Osteoblast (primary cell): Measurements from ENCODE around the gene KRTAP5-6. TPM values are rescaled to one million over a fixed set of nuclear protein-coding genes. Genes with fewer than 3 reads are reported as not detected.
A peak's percentile ranks its signal among the peaks of the same experiment; 100 is the strongest.

ENCODE experiments used
- DNase-seq: peaks from one replicate; pipeline ENCODE4 v3.0.0; 2011; ENCODE audit warnings: low spot score, mixed read lengths; ENCODE audit not compliant: insufficient read length; ENCODE audit errors: missing footprints
- H2AFZ ChIP-seq: 2 replicates; pipeline ENCODE4 v1.6.0; 2011; ENCODE audit warnings: mild to moderate bottlenecking, low read length
- H3K27ac ChIP-seq: 2 replicates; pipeline ENCODE4 v1.5.1; 2011; ENCODE audit warnings: mild to moderate bottlenecking, low read depth, low read length, moderate library complexity
- H3K27me3 ChIP-seq: 2 replicates; pipeline ENCODE4 v1.6.0; 2012; ENCODE audit warnings: mild to moderate bottlenecking, control low read depth, inconsistent platforms, low read length, moderate library complexity; ENCODE audit not compliant: insufficient read depth
- H3K36me3 ChIP-seq: 2 replicates; pipeline ENCODE4 v1.5.1; 2011; ENCODE audit warnings: mild to moderate bottlenecking, low read length, control low read depth, moderate library complexity; ENCODE audit not compliant: insufficient read depth
- H3K4me1 ChIP-seq: 2 replicates; pipeline ENCODE4 v1.5.1; 2011; ENCODE audit warnings: mild to moderate bottlenecking, low read length, control low read depth, moderate library complexity; ENCODE audit not compliant: insufficient read depth
- H3K4me2 ChIP-seq: 2 replicates; pipeline ENCODE4 v1.6.0; 2011; ENCODE audit warnings: mild to moderate bottlenecking, low read length; ENCODE audit not compliant: insufficient read depth
- H3K4me3 ChIP-seq: fragments of 200-600 bp; sonication (generic); 3 replicates; pipeline ENCODE4 v1.5.1; 2012; ENCODE audit warnings: mild to moderate bottlenecking, low read length, inconsistent platforms; ENCODE audit not compliant: insufficient read depth
- H3K79me2 ChIP-seq: 2 replicates; pipeline ENCODE4 v1.6.0; 2012; ENCODE audit warnings: mild to moderate bottlenecking, low read length, control low read depth, inconsistent platforms; ENCODE audit not compliant: insufficient read depth
- H3K9me3 ChIP-seq: 2 replicates; pipeline ENCODE4 v1.5.1; 2011; ENCODE audit warnings: low read depth, low read length, control low read depth
- H4K20me1 ChIP-seq: 2 replicates; pipeline ENCODE4 v1.6.0; 2012; ENCODE audit warnings: mild to moderate bottlenecking, low read length, control low read depth; ENCODE audit not compliant: insufficient read depth
- total RNA-seq: library from RNA; depleted of rRNA; stranded (reverse); fragments of >200 nt; gene quantifications from 2 replicates; pipeline ENCODE4 v1.2.3, GENCODE V29; 2012
- TF ChIP-seq, protein P1 (sequence below): IDR thresholded peaks from 2 replicates; pipeline ENCODE4 v1.5.1; 2011; ENCODE audit warnings: mild to moderate bottlenecking, low read depth, low read length, moderate library complexity; ENCODE audit errors: extremely low read depth

The KRTAP5-6 gene
- total RNA-seq, 1 donor = not detected

DNA sequence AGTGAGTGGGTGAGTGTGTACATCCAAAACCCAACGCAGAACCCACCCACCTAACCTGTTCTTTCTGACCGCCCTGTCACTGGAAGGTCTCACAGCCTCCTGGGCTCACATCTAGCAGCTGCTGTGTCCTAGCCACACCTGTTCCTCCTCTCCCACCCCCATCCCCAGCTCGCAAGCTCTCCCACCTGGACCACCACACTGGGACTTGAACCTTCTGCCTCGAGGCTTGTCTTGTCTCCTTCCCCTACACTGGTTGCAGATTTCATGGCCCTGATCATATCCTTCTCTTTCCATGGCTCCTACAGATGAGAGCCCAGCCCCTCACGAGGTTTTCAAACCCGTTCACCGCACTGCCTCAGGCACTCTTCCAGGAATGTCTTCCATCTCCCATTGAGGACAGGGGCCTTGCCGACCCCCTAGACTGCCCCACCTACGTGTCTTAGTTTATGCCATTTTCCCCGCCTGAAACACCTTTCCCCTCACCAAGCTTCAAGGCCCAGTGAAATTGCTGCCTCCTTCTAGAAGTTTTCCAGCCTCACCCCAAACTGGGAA, 46.7 kb downstream of the KRTAP5-6 start:
- TF ChIP-seq, protein P1, sequence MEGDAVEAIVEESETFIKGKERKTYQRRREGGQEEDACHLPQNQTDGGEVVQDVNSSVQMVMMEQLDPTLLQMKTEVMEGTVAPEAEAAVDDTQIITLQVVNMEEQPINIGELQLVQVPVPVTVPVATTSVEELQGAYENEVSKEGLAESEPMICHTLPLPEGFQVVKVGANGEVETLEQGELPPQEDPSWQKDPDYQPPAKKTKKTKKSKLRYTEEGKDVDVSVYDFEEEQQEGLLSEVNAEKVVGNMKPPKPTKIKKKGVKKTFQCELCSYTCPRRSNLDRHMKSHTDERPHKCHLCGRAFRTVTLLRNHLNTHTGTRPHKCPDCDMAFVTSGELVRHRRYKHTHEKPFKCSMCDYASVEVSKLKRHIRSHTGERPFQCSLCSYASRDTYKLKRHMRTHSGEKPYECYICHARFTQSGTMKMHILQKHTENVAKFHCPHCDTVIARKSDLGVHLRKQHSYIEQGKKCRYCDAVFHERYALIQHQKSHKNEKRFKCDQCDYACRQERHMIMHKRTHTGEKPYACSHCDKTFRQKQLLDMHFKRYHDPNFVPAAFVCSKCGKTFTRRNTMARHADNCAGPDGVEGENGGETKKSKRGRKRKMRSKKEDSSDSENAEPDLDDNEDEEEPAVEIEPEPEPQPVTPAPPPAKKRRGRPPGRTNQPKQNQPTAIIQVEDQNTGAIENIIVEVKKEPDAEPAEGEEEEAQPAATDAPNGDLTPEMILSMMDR = no peak
- H3K4me3 ChIP-seq = no peak overlapping the region
- peaks cover 24% of the 10 kb centered on the region for H3K36me3 ChIP-seq

DNA sequence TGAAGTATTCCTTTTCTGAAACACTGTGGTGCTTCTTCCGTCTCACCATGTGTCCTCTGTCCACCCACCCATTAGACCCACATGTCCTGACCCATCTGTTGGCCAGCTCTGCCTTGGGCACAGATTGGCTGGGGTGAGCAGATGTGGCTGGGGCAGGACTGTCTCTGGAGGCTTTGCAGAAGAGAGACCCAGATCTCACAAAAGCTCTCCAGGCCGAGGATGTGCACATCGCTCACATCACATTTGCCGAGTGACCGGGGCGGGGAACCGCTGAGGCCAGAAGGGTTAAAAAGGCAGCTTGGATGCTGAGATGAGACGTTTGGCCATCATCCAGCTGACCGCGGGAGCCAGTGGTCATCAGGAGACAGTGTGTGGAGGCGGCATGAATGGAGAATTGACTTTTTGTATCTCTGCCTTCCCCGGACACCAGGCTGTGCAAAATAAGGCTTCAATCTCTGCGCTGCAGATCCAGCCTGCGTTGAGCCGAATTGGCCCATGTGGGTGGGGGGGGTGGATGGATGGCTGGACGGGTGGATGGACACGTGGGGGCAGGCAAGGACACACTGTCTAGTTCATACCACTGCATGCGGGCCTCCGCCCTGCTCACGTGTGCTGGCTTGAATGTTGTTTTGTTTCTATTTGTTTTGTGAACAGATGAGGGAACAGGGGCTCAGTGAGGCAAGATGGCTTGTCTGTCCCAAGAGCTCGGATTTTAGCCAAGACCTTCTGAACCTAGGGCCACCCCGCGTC, 47.3 kb downstream of the KRTAP5-6 start:
- no peaks in the 10 kb centered on the region for H3K27me3 ChIP-seq
- TF ChIP-seq, protein P1 = no peak
- peaks cover 17% of the 10 kb centered on the region for H3K4me1 ChIP-seq
- no peaks in the 10 kb centered on the region for H3K9me3 ChIP-seq
- no peak overlapping the region for H3K4me3 ChIP-seq
- H3K4me2 ChIP-seq = no peak overlapping the region
- peaks cover 22% of the 10 kb centered on the region for H3K79me2 ChIP-seq
- DNase-seq = peak; percentile 84
- H4K20me1 ChIP-seq = peaks cover 77% of the 10 kb centered on the region
- peaks cover 24% of the 10 kb centered on the region for H3K36me3 ChIP-seq
- H2AFZ ChIP-seq = no peak overlapping the region
- H3K27ac ChIP-seq = no peak overlapping the region

More for the DNA sequence above, 46.7 kb downstream of the KRTAP5-6 start:
- no peak for DNase-seq
- H3K27ac ChIP-seq = no peak overlapping the region
- peaks cover 78% of the 10 kb centered on the region for H4K20me1 ChIP-seq
- no peak overlapping the region for H2AFZ ChIP-seq
- no peaks in the 10 kb centered on the region for H3K9me3 ChIP-seq
- H3K79me2 ChIP-seq = peaks cover 19% of the 10 kb centered on the region
- H3K4me1 ChIP-seq = peaks cover 17% of the 10 kb centered on the region
- no peak overlapping the region for H3K4me2 ChIP-seq
- H3K27me3 ChIP-seq = no peaks in the 10 kb centered on the region

DNA sequence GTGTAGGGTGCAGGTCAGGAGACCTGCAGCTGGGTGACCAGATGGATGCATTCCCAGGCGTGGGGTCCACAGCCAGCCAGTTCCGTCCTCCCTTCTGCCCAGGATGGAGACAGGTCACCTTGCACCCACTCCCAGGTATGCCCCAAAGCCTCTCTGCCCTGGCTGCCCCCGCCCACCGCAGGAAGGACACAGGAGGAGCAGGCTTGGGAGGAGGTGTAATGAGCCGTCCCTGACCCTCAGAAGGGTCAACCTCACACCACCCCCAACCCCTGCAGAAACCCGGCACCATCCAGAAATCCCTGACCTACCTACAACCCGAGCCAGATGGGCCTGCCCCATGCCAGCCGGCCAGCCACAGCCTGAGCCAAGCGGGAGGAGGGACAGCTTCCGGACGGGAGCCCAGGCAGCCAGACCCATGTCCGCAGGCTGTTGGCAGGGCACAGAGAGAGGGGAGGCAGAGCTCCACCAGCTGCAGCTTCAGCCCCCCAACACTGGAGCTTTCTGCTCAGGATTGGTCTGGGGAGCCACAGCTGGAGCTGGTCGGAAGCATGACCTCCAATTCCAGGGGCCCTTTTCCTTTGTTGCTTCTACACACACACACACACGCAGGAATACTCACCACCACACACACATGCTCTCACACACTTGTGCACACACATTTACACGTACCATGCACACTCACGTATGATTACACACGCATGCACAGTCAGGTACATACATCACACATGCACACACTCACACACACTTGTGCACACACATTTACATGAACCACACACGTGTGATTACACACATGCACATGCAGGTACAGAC, 48.1 kb downstream of the KRTAP5-6 start:
- TF ChIP-seq, protein P1 = no peak
- H3K79me2 ChIP-seq = peaks cover 27% of the 10 kb centered on the region
- no peak overlapping the region for H3K27ac ChIP-seq
- no peak overlapping the region for H3K4me2 ChIP-seq
- peaks cover 75% of the 10 kb centered on the region for H4K20me1 ChIP-seq
- DNase-seq = peak; percentile 62
- H3K27me3 ChIP-seq = no peaks in the 10 kb centered on the region
- H3K36me3 ChIP-seq = peaks cover 24% of the 10 kb centered on the region
- H3K4me3 ChIP-seq = no peak overlapping the region
- H3K9me3 ChIP-seq = no peaks in the 10 kb centered on the region
- H3K4me1 ChIP-seq = peaks cover 23% of the 10 kb centered on the region
- no peak overlapping the region for H2AFZ ChIP-seq
